Midbrain (tissue), 1 donor: ENCODE data around the gene PHF21B.

Source experiments
- DNase-seq: peaks from one replicate; lab custom pipeline; 2025; lab: John Stamatoyannopoulos, UW

The PHF21B gene

GRCh38 chr22:45014654-45015053 is 4.8 kb upstream of the PHF21B start:
- DNase-seq, result no peak

- no peak for DNase-seq
Observed at GRCh38 chr22:45013138-45013537, 3.3 kb upstream of the PHF21B start.

GRCh38 chr22:45010532-45010900 is 711 bp upstream of the PHF21B start:
- no peak for DNase-seq

GRCh38 chr22:45008751-45009605 is 827 bp downstream of the PHF21B start:
- peak; percentile 28 for DNase-seq

GRCh38 chr22:45008186-45008681 is 1.6 kb downstream of the PHF21B start:
- peak; percentile 40 for DNase-seq

- peak; percentile 66 for DNase-seq
Observed at GRCh38 chr22:45007391-45008185, 2.2 kb downstream of the PHF21B start.

GRCh38 chr22:45006964-45007390 is 2.8 kb downstream of the PHF21B start:
- peak; percentile 61 for DNase-seq

GRCh38 chr22:45006111-45006963 is 3.5 kb downstream of the PHF21B start:
- DNase-seq, result peak; percentile 64

- DNase-seq, result no peak
Observed at GRCh38 chr22:45001653-45002052, 8.2 kb downstream of the PHF21B start.

- no peak for DNase-seq
Observed at GRCh38 chr22:45000330-45000729, 9.5 kb downstream of the PHF21B start.

- no peak for DNase-seq
Observed at GRCh38 chr22:44999687-45000086, 10.1 kb downstream of the PHF21B start.

GRCh38 chr22:44999231-44999630 is 10.6 kb downstream of the PHF21B start:
- no peak for DNase-seq

- DNase-seq, result no peak
Observed at GRCh38 chr22:44998296-44998695, 11.5 kb downstream of the PHF21B start.

GRCh38 chr22:44997060-44997459 is 12.7 kb downstream of the PHF21B start:
- DNase-seq, result no peak

GRCh38 chr22:44996648-44997047 is 13.2 kb downstream of the PHF21B start:
- DNase-seq, result no peak

- DNase-seq, result no peak
Observed at GRCh38 chr22:44996120-44996519, 13.7 kb downstream of the PHF21B start.

GRCh38 chr22:44995715-44996114 is 14.1 kb downstream of the PHF21B start:
- DNase-seq, result no peak

- DNase-seq, result no peak
Observed at GRCh38 chr22:44995105-44995514, 14.7 kb downstream of the PHF21B start.

- DNase-seq, result no peak
Observed at GRCh38 chr22:44994399-44995104, 15.3 kb downstream of the PHF21B start.

- no peak for DNase-seq
Observed at GRCh38 chr22:44992166-44992565, 17.6 kb downstream of the PHF21B start.

- DNase-seq, result no peak
Observed at GRCh38 chr22:44991218-44991617, 18.6 kb downstream of the PHF21B start.
